HG03159 (cell line): ENCODE measurements around the gene NCKAP5.

Experiments used
- ATAC-seq: cut with Tn5 transposase; IDR thresholded peaks from one replicate; pipeline ENCODE4 v1.9.1; 2021; ENCODE audit warnings: mild to moderate bottlenecking, moderate library complexity; ENCODE audit not compliant: unreplicated experiment

The NCKAP5 gene

GRCh38 chr2:132751836-132752235 lies 816.4 kb downstream of the NCKAP5 start:
- ATAC-seq = no peak

GRCh38 chr2:132750606-132751005 lies 817.7 kb downstream of the NCKAP5 start:
- ATAC-seq = no peak

- ATAC-seq = peak; percentile 78
Observed at GRCh38 chr2:132747046-132747445, 821.2 kb downstream of the NCKAP5 start.

- no peak for ATAC-seq
Observed at GRCh38 chr2:132741754-132742153, 826.5 kb downstream of the NCKAP5 start.

- no peak for ATAC-seq
Observed at GRCh38 chr2:132740081-132740720, 828.1 kb downstream of the NCKAP5 start.

- no peak for ATAC-seq
Observed at GRCh38 chr2:132738223-132738622, 830.0 kb downstream of the NCKAP5 start.

- no peak for ATAC-seq
Observed at GRCh38 chr2:132736059-132736458, 832.2 kb downstream of the NCKAP5 start.

GRCh38 chr2:132734961-132735360 lies 833.3 kb downstream of the NCKAP5 start:
- no peak for ATAC-seq

GRCh38 chr2:132733094-132733493 lies 835.2 kb downstream of the NCKAP5 start:
- ATAC-seq = no peak

- no peak for ATAC-seq
Observed at GRCh38 chr2:132732694-132733093, 835.6 kb downstream of the NCKAP5 start.

GRCh38 chr2:132731441-132731840 lies 836.8 kb downstream of the NCKAP5 start:
- ATAC-seq = no peak

GRCh38 chr2:132730611-132731010 lies 837.7 kb downstream of the NCKAP5 start:
- ATAC-seq = no peak

GRCh38 chr2:132729522-132729921 lies 838.7 kb downstream of the NCKAP5 start:
- no peak for ATAC-seq

- no peak for ATAC-seq
Observed at GRCh38 chr2:132726155-132726554, 842.1 kb downstream of the NCKAP5 start.

GRCh38 chr2:132725748-132726147 lies 842.5 kb downstream of the NCKAP5 start:
- no peak for ATAC-seq

- no peak for ATAC-seq
Observed at GRCh38 chr2:132725148-132725547, 843.1 kb downstream of the NCKAP5 start.

- ATAC-seq = no peak
Observed at GRCh38 chr2:132721938-132722337, 846.3 kb downstream of the NCKAP5 start.

- no peak for ATAC-seq
Observed at GRCh38 chr2:132720393-132720792, 847.9 kb downstream of the NCKAP5 start.

- no peak for ATAC-seq
Observed at GRCh38 chr2:132719480-132719879, 848.8 kb downstream of the NCKAP5 start.

- no peak for ATAC-seq
Observed at GRCh38 chr2:132716954-132717353, 851.3 kb downstream of the NCKAP5 start.

- ATAC-seq = no peak
Observed at GRCh38 chr2:132715386-132716351, 852.6 kb downstream of the NCKAP5 start.

GRCh38 chr2:132703396-132703795 lies 864.9 kb downstream of the NCKAP5 start:
- ATAC-seq = no peak
